ENCODE data around the gene TPRKB. TPM values are rescaled to one million over a fixed set of nuclear protein-coding genes. Genes with fewer than 3 reads are reported as not detected.
"Not testable (repeated sequence)": the region's sequence is repeated elsewhere in the genome, so short reads cannot be mapped to it uniquely, and the experiment has no call there.

TPRKB gene
- total RNA-seq, 2 experiments from 2014 or later, result 27.0 to 29.0 TPM

DNA sequence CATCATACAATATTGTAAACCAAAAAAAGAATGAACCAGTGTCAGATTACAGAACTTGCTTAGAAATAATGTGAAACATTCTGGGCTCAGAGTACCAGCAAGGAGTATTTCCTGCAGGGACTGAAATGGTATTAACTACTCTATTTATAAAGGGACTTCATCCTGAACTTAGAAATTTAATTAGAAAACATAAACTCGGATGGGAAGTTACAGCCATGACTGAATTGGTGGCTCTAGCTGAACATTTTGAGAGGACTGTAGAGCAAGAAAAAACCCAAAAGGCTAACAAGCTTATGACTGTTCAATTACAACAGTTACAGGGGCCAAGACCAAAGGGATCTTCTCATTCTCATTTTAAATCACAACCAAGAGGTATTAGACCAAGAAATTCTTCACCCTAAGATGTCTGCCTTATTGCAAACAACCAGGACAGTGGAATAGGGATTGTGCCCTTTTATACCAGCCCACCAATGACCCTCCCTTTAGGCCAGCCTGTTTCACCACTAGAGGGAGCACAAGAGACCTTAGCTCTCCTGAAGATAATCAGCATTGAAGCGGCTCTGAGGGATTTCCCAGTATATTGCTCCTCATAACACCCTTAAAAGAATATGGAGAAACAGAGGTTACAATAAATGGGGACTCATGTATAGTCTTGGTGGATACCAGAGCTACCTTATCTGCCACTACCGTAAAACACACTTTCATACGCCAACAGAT is 46.6 kb downstream of the TPRKB start:
- H3K9me3 Mint-ChIP-seq; H3K27ac Mint-ChIP-seq; H3K4me3 Mint-ChIP-seq; H3K27me3 Mint-ChIP-seq; H3K4me1 Mint-ChIP-seq (ENCODE audit: low read depth); intact Hi-C loops (cut with micrococcal nuclease); H3K36me3 Mint-ChIP-seq (ENCODE audit: low read depth); POLR2A ChIA-PET: not testable (repeated sequence)
- CTCF ChIA-PET, result interaction anchor here (1.3 to 2.2 kb wide), 5 partner anchors 10 to 99 kb away, joined by 3 to 9 read pairs (median 4); partner anchors contain the start of gene TPRKB
- DNase-seq (peak; percentile 54), ATAC-seq (peak; percentile 87)
- TF ChIP-seq, protein P1, sequence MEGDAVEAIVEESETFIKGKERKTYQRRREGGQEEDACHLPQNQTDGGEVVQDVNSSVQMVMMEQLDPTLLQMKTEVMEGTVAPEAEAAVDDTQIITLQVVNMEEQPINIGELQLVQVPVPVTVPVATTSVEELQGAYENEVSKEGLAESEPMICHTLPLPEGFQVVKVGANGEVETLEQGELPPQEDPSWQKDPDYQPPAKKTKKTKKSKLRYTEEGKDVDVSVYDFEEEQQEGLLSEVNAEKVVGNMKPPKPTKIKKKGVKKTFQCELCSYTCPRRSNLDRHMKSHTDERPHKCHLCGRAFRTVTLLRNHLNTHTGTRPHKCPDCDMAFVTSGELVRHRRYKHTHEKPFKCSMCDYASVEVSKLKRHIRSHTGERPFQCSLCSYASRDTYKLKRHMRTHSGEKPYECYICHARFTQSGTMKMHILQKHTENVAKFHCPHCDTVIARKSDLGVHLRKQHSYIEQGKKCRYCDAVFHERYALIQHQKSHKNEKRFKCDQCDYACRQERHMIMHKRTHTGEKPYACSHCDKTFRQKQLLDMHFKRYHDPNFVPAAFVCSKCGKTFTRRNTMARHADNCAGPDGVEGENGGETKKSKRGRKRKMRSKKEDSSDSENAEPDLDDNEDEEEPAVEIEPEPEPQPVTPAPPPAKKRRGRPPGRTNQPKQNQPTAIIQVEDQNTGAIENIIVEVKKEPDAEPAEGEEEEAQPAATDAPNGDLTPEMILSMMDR (IDR thresholded peaks at IDR 0.05), result peak; percentile 49

DNA sequence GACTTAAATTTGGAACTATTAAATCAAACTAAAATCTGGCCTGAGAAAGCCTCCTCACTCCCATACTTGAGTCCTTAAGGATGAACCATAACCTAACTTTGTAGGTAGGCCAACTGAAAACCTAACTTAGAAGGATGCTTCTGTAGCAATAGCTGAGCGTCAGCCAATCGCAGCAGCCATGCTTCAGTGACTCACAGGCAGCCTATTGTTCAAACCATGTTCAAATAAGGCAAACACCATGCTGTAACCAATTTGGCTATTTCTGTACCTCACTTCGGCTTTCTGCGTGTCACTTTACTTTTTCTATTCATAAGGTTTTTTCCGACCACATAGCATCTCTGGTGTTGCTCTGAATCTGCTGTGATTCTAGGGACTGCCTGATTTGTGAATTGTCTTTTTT is 48.7 kb downstream of the TPRKB start:
- DNase-seq; ATAC-seq; POLR2A ChIA-PET; H3K4me1 Mint-ChIP-seq (ENCODE audit: low read depth); H3K27ac Mint-ChIP-seq; H3K4me3 Mint-ChIP-seq; H3K27me3 Mint-ChIP-seq; intact Hi-C loops (cut with micrococcal nuclease); H3K9me3 Mint-ChIP-seq; H3K36me3 Mint-ChIP-seq (ENCODE audit: low read depth): not testable (repeated sequence)
- CTCF ChIA-PET, result interaction anchor here (1.4 kb wide), 1 partner anchor 68 kb away, joined by 3 read pairs; no protein-coding TSS in a partner anchor

DNA sequence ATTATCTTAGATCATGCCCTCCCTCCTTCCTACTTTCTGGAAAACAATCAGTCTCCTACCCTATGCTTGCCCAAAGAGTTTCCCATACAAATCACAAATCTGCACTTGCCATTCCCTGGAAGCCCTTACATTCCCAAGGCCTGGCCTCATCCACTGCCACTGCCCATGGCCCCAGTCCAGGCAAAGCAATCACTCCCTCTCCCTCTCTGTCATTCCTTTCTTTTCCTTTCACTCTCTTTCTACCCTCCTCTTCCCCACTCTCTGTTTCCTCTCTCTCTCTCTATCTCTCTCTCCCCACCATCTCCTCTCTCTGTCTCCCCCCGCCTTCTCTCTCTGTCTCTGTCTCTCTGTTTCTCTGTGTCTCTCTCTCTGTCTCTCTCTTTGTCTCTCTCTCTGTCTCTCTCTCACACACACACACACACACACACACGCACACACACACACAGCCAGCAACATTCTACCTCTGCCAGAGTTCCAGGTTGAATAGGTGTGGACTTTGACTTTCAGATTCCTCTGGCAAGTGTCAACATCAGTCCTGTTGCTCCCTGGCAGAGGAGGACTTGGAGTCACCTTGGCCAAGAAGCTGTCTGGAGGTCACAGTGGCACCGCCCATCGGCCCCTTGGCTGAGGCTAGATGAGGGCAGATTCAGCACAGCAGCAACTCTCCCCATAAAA is 51.2 kb downstream of the TPRKB start:
- H3K4me3 Mint-ChIP-seq, result no peak overlapping the region
- peaks cover 5% of the 10 kb centered on the region for H3K9me3 Mint-ChIP-seq
- ATAC-seq (no peak), DNase-seq (no peak)
- ChIA-PET CTCF (no interaction called here), POLR2A (no interaction called here)
- H3K4me1 Mint-ChIP-seq (ENCODE audit: low read depth), result no peaks in the 10 kb centered on the region
- intact Hi-C loops (cut with micrococcal nuclease), result no loop called here
- TF ChIP-seq, protein P1 (IDR thresholded peaks at IDR 0.05), result no peak
- no peak overlapping the region for H3K27ac Mint-ChIP-seq
- H3K36me3 Mint-ChIP-seq (ENCODE audit: low read depth), result no peaks in the 10 kb centered on the region
- H3K27me3 Mint-ChIP-seq, result no peaks in the 10 kb centered on the region

DNA sequence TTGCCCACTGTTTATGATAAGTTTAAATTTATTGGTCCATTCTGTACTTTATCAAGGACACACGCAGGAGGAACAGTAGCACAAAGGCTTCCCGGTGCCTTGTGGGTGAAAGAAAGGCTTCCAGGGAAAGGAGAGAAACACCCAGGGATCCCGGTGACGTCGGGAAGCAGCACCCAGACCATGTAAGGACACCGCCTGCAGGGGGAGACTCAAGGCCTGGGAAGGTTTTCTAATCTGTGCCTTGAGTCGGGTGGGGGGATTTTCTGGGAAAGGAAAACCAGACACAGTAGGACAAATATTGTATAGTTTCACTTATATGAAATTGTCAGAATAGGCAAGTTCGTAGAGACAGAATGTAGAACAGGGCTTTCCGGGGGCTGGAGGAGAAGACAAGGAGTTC is 52.2 kb downstream of the TPRKB start:
- intact Hi-C loops (cut with micrococcal nuclease); H3K27ac Mint-ChIP-seq; CTCF ChIA-PET; POLR2A ChIA-PET; H3K27me3 Mint-ChIP-seq; DNase-seq; H3K4me3 Mint-ChIP-seq; ATAC-seq; H3K36me3 Mint-ChIP-seq (ENCODE audit: low read depth); H3K4me1 Mint-ChIP-seq (ENCODE audit: low read depth); H3K9me3 Mint-ChIP-seq: not testable (repeated sequence)

DNA sequence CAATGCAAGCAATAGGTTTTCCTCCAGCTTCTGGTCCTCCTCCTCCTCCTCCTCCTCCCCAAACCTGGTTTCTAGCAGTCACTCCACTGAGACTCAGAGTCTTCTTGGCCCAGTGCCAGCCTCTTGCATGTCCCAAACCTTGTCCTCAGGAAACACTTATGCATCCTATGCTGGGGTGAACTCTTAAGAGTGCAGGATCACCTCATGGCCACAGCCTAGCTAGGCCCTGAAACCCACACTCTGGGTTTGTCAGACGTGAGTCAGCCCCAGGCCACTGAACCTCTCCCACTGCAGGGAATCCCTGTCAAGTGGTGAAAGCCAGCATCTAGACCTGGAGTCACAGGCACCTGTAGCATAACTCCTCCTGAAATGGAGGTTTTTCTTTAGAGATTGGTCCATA is 52.8 kb downstream of the TPRKB start:
- H3K9me3 Mint-ChIP-seq; ATAC-seq; H3K4me1 Mint-ChIP-seq (ENCODE audit: low read depth); intact Hi-C loops (cut with micrococcal nuclease); CTCF ChIA-PET; H3K27ac Mint-ChIP-seq; H3K27me3 Mint-ChIP-seq; H3K36me3 Mint-ChIP-seq (ENCODE audit: low read depth); POLR2A ChIA-PET; H3K4me3 Mint-ChIP-seq: not testable (repeated sequence)
- DNase-seq, result peak; percentile 5

DNA sequence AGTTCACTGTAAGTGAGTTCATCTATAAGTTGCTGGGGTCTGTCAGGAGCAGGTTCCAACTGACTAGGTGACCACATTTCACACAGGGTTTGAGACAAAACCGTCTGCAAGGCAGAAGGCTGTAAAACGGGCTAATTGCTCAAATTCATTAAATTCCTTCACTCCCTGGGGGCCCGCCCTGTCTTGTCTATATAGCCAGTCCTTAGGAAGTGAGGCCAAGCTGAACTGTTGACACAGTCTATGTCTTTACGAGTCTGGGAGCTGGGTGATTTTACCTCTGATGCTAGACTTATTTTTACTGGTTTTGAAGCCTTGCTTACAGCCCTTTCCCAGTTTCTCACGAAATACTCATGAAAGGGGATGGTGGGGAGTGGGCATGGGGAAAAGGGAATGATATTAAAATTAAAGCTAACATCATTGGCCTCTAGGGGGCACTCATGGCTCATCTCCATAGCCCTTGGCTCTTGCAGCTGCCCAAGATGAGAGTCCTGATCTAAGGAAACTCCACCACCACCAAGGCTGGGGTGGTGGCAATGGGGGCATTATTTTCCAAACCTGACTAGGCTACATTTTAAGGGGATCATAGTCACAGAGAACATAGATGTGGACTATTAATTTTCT is 57.1 kb downstream of the TPRKB start:
- peak; percentile 57 for DNase-seq
- H3K27me3 Mint-ChIP-seq; H3K36me3 Mint-ChIP-seq (ENCODE audit: low read depth); intact Hi-C loops (cut with micrococcal nuclease); H3K9me3 Mint-ChIP-seq; H3K4me1 Mint-ChIP-seq (ENCODE audit: low read depth); H3K4me3 Mint-ChIP-seq; H3K27ac Mint-ChIP-seq; POLR2A ChIA-PET: not testable (repeated sequence)
- CTCF ChIA-PET, result interaction anchor here (0.8 to 1.9 kb wide), 13 partner anchors 10 to 712 kb away, joined by 3 to 10 read pairs (median 3); no protein-coding TSS in a partner anchor
- peak; percentile 45 for ATAC-seq
- TF ChIP-seq, protein P1 (IDR thresholded peaks at IDR 0.05), result peak; percentile 68

Other genes with a start within 250 kb of the TPRKB start
- gene NAT8, start 94.9 kb downstream of the TPRKB start, total RNA-seq, result not detected
- 10 to 100 TPM; 24.8 to 25.4 TPM for gene DUSP11, start 42.8 kb upstream of the TPRKB start, total RNA-seq
- gene C2orf78, start 46.8 kb upstream of the TPRKB start, total RNA-seq, result not detected
- 10 to 100 TPM; 76.9 to 87.1 TPM for gene STAMBP, start 91.6 kb upstream of the TPRKB start, total RNA-seq
- under 1 TPM; 0.11 to 0.27 TPM for gene ACTG2, start 155.7 kb upstream of the TPRKB start, total RNA-seq
- gene DGUOK, start 189.5 kb upstream of the TPRKB start, total RNA-seq, result 100 to 1,000 TPM in 1 of 2 experiments, 10 to 100 TPM in 1; 96.4 to 103 TPM
- gene TET3, start 247.6 kb upstream of the TPRKB start, total RNA-seq, result 10 to 100 TPM; 15.5 to 16.4 TPM